ENCODE data around the gene GLB1L. TPM values are rescaled to one million over a fixed set of nuclear protein-coding genes. Genes with fewer than 3 reads are reported as not detected.

Gene GLB1L
- total RNA-seq, 1 donor from 2014 or later: 8.8 TPM

DNA sequence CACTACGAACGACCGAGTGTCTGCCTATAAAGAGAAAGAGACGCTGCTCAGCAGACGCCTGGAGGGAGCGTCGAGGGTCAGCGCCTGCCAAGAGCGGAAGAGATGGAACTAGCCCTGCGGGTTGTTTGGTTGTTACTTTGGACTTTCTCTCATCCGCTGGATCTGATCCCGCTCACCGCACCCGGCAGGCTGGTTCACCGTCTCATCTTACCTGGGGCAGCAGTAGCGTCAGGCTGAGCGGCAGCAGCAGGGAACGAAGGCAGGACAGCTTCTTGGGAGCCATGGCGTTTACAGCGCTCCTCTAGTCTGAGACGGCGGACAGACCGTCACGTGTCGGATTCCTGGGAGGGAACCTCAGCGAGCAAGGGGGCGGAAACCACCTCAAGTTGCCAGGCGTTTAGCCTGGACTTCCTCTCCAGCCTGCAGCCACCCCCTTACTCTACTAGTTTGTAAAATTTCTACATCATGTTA lies 1.9 kb downstream of the GLB1L start:
- TF ChIP-seq, protein P1, sequence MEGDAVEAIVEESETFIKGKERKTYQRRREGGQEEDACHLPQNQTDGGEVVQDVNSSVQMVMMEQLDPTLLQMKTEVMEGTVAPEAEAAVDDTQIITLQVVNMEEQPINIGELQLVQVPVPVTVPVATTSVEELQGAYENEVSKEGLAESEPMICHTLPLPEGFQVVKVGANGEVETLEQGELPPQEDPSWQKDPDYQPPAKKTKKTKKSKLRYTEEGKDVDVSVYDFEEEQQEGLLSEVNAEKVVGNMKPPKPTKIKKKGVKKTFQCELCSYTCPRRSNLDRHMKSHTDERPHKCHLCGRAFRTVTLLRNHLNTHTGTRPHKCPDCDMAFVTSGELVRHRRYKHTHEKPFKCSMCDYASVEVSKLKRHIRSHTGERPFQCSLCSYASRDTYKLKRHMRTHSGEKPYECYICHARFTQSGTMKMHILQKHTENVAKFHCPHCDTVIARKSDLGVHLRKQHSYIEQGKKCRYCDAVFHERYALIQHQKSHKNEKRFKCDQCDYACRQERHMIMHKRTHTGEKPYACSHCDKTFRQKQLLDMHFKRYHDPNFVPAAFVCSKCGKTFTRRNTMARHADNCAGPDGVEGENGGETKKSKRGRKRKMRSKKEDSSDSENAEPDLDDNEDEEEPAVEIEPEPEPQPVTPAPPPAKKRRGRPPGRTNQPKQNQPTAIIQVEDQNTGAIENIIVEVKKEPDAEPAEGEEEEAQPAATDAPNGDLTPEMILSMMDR (IDR thresholded peaks at IDR 0.05): no peak
- Mint-ChIP-seq H3K27ac (ENCODE audit: unreplicated experiment) (no peak overlapping the region), H3K4me3 (ENCODE audit: unreplicated experiment) (no peak overlapping the region), H3K27me3 (ENCODE audit: unreplicated experiment) (no peaks in the 10 kb centered on the region), H3K4me1 (ENCODE audit: unreplicated experiment) (peaks cover 17% of the 10 kb centered on the region), H3K9me3 (ENCODE audit: unreplicated experiment) (no peaks in the 10 kb centered on the region), H3K36me3 (ENCODE audit: unreplicated experiment) (peaks cover under 1% of the 10 kb centered on the region)
- no peak for DNase-seq (ENCODE audit: extremely low spot score, unreplicated experiment)

DNA sequence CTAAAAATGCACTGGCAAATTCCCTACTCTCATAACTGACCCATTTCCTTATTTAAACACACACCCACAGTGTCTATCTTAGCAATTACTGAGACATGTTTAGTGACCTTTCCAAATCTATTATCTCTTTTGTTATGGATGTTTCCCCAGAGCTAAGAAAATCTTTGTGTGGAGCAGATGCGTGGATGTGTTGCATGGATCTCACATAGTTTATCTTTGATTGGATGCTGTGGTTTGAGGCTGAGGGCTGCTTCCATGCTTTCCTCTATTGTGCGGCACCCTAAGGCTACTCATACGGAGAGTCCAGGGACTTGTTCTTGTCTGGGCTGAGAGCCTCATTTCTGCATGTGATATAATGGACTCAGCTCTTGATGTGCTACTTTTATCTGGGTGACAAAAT lies 10.9 kb downstream of the GLB1L start:
- Mint-ChIP-seq H3K9me3 (ENCODE audit: unreplicated experiment) (no peaks in the 10 kb centered on the region), H3K36me3 (ENCODE audit: unreplicated experiment) (peaks cover 37% of the 10 kb centered on the region), H3K4me1 (ENCODE audit: unreplicated experiment) (peaks cover 11% of the 10 kb centered on the region), H3K4me3 (ENCODE audit: unreplicated experiment) (no peak overlapping the region), H3K27me3 (ENCODE audit: unreplicated experiment) (no peaks in the 10 kb centered on the region), H3K27ac (ENCODE audit: unreplicated experiment) (no peak overlapping the region)
- no peak for DNase-seq (ENCODE audit: extremely low spot score, unreplicated experiment)
- TF ChIP-seq, protein P1 (IDR thresholded peaks at IDR 0.05): no peak

DNA sequence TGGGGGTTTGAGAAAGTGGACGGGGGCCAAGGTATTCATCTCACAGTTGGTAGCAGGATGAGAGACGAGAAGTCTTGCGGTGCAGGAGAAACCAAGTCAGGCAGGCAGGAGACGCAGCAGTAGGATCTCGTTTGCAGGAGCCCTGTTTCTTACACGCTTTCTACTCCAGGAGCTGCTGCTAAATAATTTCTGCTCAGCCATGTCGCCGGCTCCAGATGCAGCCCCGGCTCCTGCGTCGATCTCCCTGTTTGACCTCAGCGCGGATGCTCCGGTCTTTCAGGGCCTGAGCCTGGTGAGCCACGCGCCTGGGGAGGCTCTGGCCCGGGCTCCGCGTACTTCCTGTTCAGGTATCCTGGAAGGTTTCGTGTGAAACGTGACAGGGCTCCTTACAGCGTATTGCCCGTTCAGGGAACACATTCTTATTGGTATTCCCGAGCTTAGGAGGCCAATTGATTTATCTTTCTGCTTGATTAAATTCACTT lies 15.1 kb downstream of the GLB1L start:
- TF ChIP-seq, protein P1 (IDR thresholded peaks at IDR 0.05): no peak
- Mint-ChIP-seq H3K9me3 (ENCODE audit: unreplicated experiment) (no peaks in the 10 kb centered on the region), H3K4me1 (ENCODE audit: unreplicated experiment) (peaks cover 26% of the 10 kb centered on the region), H3K27me3 (ENCODE audit: unreplicated experiment) (no peaks in the 10 kb centered on the region), H3K36me3 (ENCODE audit: unreplicated experiment) (peaks cover 30% of the 10 kb centered on the region), H3K4me3 (ENCODE audit: unreplicated experiment) (peak overlapping the region; percentile 95), H3K27ac (ENCODE audit: unreplicated experiment) (peak overlapping the region; percentile 98)
- DNase-seq (ENCODE audit: extremely low spot score, unreplicated experiment): no peak

DNA sequence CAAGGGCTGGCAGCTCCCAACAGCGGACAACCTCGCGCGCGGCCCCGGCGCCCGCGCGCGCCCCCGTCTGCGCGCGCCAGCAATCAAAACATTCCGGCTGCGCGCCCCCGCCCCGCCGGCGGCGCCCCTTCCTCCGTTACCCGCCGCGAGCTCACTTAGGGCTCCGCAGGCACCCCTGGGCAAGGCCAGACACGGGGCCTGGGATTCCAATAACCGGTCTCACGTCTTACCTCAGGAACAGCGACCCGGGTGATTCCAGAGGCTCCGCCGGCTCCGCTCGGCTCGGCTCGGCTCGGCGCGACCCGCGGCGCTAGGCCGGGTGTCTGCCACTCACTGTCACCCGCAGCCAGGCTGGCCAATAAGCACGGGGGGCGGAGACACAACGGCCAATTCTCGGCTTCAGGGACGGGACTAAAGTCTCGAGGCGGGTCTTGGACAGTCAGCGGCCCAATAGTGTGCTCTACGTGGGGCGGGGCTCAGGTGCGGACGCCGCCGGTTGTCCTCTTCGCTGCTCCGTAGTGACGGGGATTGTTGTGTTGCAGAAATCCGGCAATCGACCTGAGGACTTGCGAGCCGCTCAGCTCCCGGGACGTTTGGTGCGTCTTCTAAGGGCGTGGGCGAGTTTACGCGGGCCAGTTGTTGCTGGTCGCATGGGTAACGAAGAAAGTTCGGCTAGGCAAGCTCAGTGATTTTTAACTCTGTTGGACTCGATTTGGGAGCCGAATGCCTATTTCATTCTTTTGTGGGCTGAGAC lies 15.8 kb downstream of the GLB1L start, which contains the start of the genes ANKZF1 and ATG9A:
TSS of gene ANKZF1 (plus strand) at position 502 of the 754 bp plus-strand sequence. CDS start 452 bp downstream, outside the sequence.
TSS of gene ATG9A (minus strand) at position 332 of the 754 bp plus-strand sequence. CDS start 1,612 bp downstream, outside the sequence.
- H3K27me3 Mint-ChIP-seq (ENCODE audit: unreplicated experiment): no peaks in the 10 kb centered on the region

More for the DNA sequence above, 15.8 kb downstream of the GLB1L start, which contains the start of the genes ANKZF1 and ATG9A:
- H3K27ac Mint-ChIP-seq (ENCODE audit: unreplicated experiment): peak within 1 kb of the TSS; percentile 98
- H3K4me3 Mint-ChIP-seq (ENCODE audit: unreplicated experiment): peak within 1 kb of the TSS; percentile 95
- DNase-seq (ENCODE audit: extremely low spot score, unreplicated experiment): peak; percentile 99
- TF ChIP-seq, protein P1 (IDR thresholded peaks at IDR 0.05): no peak
- no peaks in the 10 kb centered on the region for H3K9me3 Mint-ChIP-seq (ENCODE audit: unreplicated experiment)
- peaks cover 26% of the 10 kb centered on the region for H3K4me1 Mint-ChIP-seq (ENCODE audit: unreplicated experiment)
- H3K36me3 Mint-ChIP-seq (ENCODE audit: unreplicated experiment): peaks cover 32% of the 10 kb centered on the region

All from osteocyte (in vitro differentiated cells).